Suprapubic skin (tissue), 4 donors: Measurements from ENCODE around the gene NEMP1. TPM values are rescaled to one million over a fixed set of nuclear protein-coding genes. Genes with fewer than 3 reads are reported as not detected.
"Not testable (repeated sequence)": the region's sequence is repeated elsewhere in the genome, so short reads cannot be mapped to it uniquely, and the experiment has no call there.

Experiments used
- DNase-seq, 2 donors: peaks; one replicate each; pipeline ENCODE4 v3.0.0-alpha.2; 2019; ENCODE audit warnings: low spot score in 2 of 2
- H3K27ac ChIP-seq: fragments of 200-600 bp; sonication (generic); one replicate; pipeline ENCODE4 v1.5.1; 2019
- H3K27me3 ChIP-seq: fragments of 200-600 bp; sonication (generic); one replicate; pipeline ENCODE4 v1.5.1; 2019
- H3K36me3 ChIP-seq: fragments of 200-600 bp; sonication (generic); one replicate; pipeline ENCODE4 v1.5.1; 2019
- H3K4me1 ChIP-seq: fragments of 200-600 bp; sonication (generic); one replicate; pipeline ENCODE4 v1.5.1; 2019
- H3K4me3 ChIP-seq: fragments of 200-600 bp; sonication (generic); one replicate; pipeline ENCODE4 v1.5.1; 2019; ENCODE audit warnings: mild to moderate bottlenecking
- H3K9me3 ChIP-seq: fragments of 200-600 bp; sonication (generic); one replicate; pipeline ENCODE4 v1.5.1; 2019
- CTCF ChIP-seq, 2 donors: fragments of 200-600 bp in 1 of 2; fragments of 450-650 bp in 1 of 2; sonication (generic) in 1 of 2; IDR thresholded peaks; one replicate each; pipeline ENCODE4 v1.5.1; 2016 to 2019; ENCODE audit warnings: antibody characterized with exemption in 2 of 2, mild to moderate bottlenecking in 1 of 2, moderate library complexity in 1 of 2
- EP300 ChIP-seq: sonication (generic); formaldehyde crosslinking; IDR thresholded peaks from one replicate; pipeline ENCODE4 v1.6.1; 2017; ENCODE audit warnings: antibody characterized with exemption
- POLR2A ChIP-seq, 2 donors: fragments of 450-650 bp; IDR thresholded peaks; one replicate each; pipeline ENCODE4 v1.6.1; 2017; ENCODE audit warnings: antibody characterized with exemption in 2 of 2, mild to moderate bottlenecking in 2 of 2, moderate library complexity in 2 of 2
- POLR2AphosphoS5 ChIP-seq, 3 donors: sonication (generic); formaldehyde crosslinking; IDR thresholded peaks; one replicate each; pipeline ENCODE4 v1.6.1; 2017; ENCODE audit warnings: antibody characterized with exemption in 3 of 3
- WGBS: methylation state at CpG from one replicate; pipeline ENCODE4 v1.1.5; 2018; 5-methylcytosine and 5-hydroxymethylcytosine counted together
- total RNA-seq, 4 donors: library from RNA; depleted of rRNA; stranded (reverse); fragments of >200 nt; gene quantifications; one replicate each; pipeline ENCODE4 v1.1.0, GENCODE V29; 2016

The NEMP1 gene
- total RNA-seq, 4 donors from 2014 or later = 6.5 to 31.2 (median 9.5) TPM

- no peak overlapping the region for H3K27ac ChIP-seq
- 87% methylated on average over 9 of the region's 9 CpGs for WGBS
- no peaks in the 10 kb centered on the region for H3K9me3 ChIP-seq
- peaks cover 12% of the 10 kb centered on the region for H3K27me3 ChIP-seq
- DNase-seq = no peak
- TF ChIP-seq POLR2AphosphoS5 (IDR thresholded peaks at IDR 0.05) = no peak
- no peak for TF ChIP-seq CTCF (IDR thresholded peaks at IDR 0.05)
- TF ChIP-seq POLR2A (IDR thresholded peaks at IDR 0.05) = no peak
- no peak for TF ChIP-seq EP300
- H3K4me3 ChIP-seq = no peak overlapping the region
- H3K36me3 ChIP-seq = no peaks in the 10 kb centered on the region
- no peaks in the 10 kb centered on the region for H3K4me1 ChIP-seq
These were observed 58.4 kb downstream of the NEMP1 start for GRCh38 chr12:57019983-57020719.

- no peak for TF ChIP-seq EP300
- Histone ChIP-seq H3K9me3 (no peaks in the 10 kb centered on the region), H3K27ac (no peak overlapping the region), H3K36me3 (no peaks in the 10 kb centered on the region), H3K4me1 (no peaks in the 10 kb centered on the region), H3K4me3 (no peak overlapping the region), H3K27me3 (peaks cover 18% of the 10 kb centered on the region)
- no peak for DNase-seq
- 93% methylated on average over 1 of the region's 1 CpG for WGBS
These were observed 59.7 kb downstream of the NEMP1 start for GRCh38 chr12:57018906-57019305.

GRCh38 chr12:57018353-57018752 lies 60.2 kb downstream of the NEMP1 start:
- WGBS = 85% methylated on average over 5 of the region's 5 CpGs
- H3K36me3 ChIP-seq, H3K9me3 ChIP-seq, H3K4me1 ChIP-seq, DNase-seq, H3K4me3 ChIP-seq, H3K27ac ChIP-seq: not testable (repeated sequence)
- H3K27me3 ChIP-seq = peaks cover 22% of the 10 kb centered on the region

DNA sequence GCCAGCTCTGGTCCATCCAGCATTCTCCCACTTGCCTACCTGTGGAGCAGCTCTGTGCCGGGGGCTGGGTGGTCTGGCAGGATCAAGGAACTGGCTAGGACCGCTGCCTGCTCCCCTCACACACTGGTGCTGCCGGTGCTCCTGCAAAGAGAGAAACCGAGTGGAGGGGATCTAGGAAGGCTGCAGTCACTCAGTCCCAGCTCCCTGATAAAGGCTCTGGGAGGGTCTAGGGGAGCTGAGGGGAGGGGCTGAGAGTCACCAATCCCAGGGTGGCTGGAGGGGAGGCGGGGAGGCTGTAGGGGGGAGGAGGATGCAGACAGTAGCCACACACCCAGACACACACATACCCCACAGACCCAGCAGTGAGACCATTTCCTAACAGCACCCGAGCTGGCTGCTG lies 62.2 kb downstream of the NEMP1 start, which contains the start of gene TAC3:
TSS of gene TAC3 (minus strand) at position 182 of the 400 bp plus-strand sequence. CDS start 732 bp downstream, outside the sequence.
- Histone ChIP-seq H3K4me3 (no peak within 1 kb of the TSS), H3K4me1 (no peaks in the 10 kb centered on the region), H3K27ac (no peak within 1 kb of the TSS), H3K9me3 (no peaks in the 10 kb centered on the region), H3K27me3 (peaks cover 23% of the 10 kb centered on the region), H3K36me3 (no peaks in the 10 kb centered on the region)
- no peak for TF ChIP-seq CTCF (IDR thresholded peaks at IDR 0.05)
- no peak for TF ChIP-seq POLR2A (IDR thresholded peaks at IDR 0.05)
- no peak for TF ChIP-seq EP300
- no peak for TF ChIP-seq POLR2AphosphoS5 (IDR thresholded peaks at IDR 0.05)
- DNase-seq = no peak
- WGBS = 76% methylated on average over 6 of the region's 6 CpGs

DNA sequence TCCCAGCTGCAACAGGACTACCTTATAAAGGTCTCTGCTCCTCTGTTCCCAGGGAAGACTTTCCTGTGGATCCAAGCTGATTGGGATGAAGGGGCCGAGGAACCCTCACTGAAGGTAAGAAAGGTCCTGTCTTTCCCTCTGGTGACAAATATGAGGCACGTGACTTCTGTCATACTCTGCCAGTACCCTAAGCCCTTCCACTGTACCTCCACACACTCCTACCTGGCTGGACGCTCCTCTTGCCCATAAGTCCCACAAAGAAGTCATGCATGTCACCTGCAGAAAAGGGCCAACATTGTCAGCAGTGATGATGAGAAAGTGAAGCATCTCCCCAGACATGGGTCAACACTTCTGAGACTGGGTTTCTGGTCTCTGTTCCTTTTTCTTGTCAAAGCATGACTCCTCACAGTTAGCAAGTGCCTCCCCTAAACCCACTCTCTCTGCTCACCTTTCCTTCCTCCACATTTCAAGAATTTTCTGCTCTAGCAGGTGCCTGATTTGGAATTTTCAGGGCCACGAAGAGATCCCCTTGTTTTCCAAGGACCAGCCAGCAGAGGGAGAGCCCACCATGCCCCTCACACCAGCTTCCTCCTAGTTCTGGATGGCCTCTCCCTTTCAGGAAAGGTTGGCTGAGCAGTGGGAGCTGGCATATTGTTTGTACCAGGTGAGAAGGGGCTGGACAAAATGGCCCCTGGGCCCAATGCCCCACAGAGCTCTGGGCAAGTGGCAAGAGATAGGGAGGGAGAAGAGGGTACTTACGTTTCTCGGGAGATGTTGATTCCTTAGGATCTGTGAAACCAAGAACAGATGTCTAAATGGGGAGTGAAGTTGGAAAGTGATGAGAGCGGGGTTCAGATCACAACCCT lies 65.8 kb downstream of the NEMP1 start:
- Histone ChIP-seq H3K36me3 (no peaks in the 10 kb centered on the region), H3K27me3 (peaks cover 23% of the 10 kb centered on the region), H3K9me3 (no peaks in the 10 kb centered on the region), H3K27ac (no peak overlapping the region), H3K4me1 (no peaks in the 10 kb centered on the region), H3K4me3 (no peak overlapping the region)
- DNase-seq = no peak
- WGBS = 77% methylated on average over 7 of the region's 7 CpGs
- TF ChIP-seq POLR2A (IDR thresholded peaks at IDR 0.05) = no peak
- TF ChIP-seq CTCF (IDR thresholded peaks at IDR 0.05) = no peak
- TF ChIP-seq EP300 = no peak
- TF ChIP-seq POLR2AphosphoS5 (IDR thresholded peaks at IDR 0.05) = no peak
